Immature natural killer cell (primary cell): ENCODE data around the gene KIF13A. TPM values are rescaled to one million over a fixed set of nuclear protein-coding genes. Genes with fewer than 3 reads are reported as not detected.
A peak's percentile ranks its signal among the peaks of the same experiment; 100 is the strongest.

Source experiments
- DNase-seq, 3 donors: peaks; one replicate each; pipeline ENCODE4 v3.0.0; 2022; ENCODE audit warnings: mixed read lengths in 1 of 3
- H3K27ac Mint-ChIP-seq, 6 donors: one replicate each; pipeline ENCODE4 v1.8.0; 2020; ENCODE audit warnings: mixed read lengths in 6 of 6, mild to moderate bottlenecking in 5 of 6, inconsistent platforms in 4 of 6, moderate library complexity in 3 of 6
- H3K27me3 Mint-ChIP-seq, 3 donors: one replicate each; pipeline ENCODE4 v1.8.0; 2020 to 2021; ENCODE audit warnings: low read depth in 3 of 3, mild to moderate bottlenecking in 3 of 3, mixed read lengths in 3 of 3, moderate library complexity in 3 of 3, inconsistent platforms in 1 of 3
- H3K36me3 Mint-ChIP-seq, 3 donors: one replicate each; pipeline ENCODE4 v1.8.0; 2020; ENCODE audit warnings: mixed read lengths in 3 of 3, inconsistent platforms in 2 of 3, mild to moderate bottlenecking in 2 of 3
- H3K4me1 Mint-ChIP-seq, 2 donors: one replicate each; pipeline ENCODE4 v1.8.0; 2020; ENCODE audit warnings: inconsistent platforms in 2 of 2, mild to moderate bottlenecking in 2 of 2, mixed read lengths in 2 of 2, moderate library complexity in 1 of 2
- H3K4me3 Mint-ChIP-seq, 5 donors: one replicate each; pipeline ENCODE4 v1.8.0; 2020; ENCODE audit warnings: mild to moderate bottlenecking in 5 of 5, mixed read lengths in 5 of 5, inconsistent platforms in 3 of 5, moderate library complexity in 3 of 5
- H3K9me3 Mint-ChIP-seq, 6 donors: one replicate each; pipeline ENCODE4 v1.8.0; 2020; ENCODE audit warnings: mild to moderate bottlenecking in 6 of 6, mixed read lengths in 6 of 6, inconsistent platforms in 4 of 6, moderate library complexity in 3 of 6
- polyA plus RNA-seq, 3 donors: library from polyadenylated mRNA; unstranded; fragments of 300-500 nt; fragmentation: Illumina TruSeq; gene quantifications; one replicate each; pipeline ENCODE4 v1.2.3, GENCODE V29; 2021

KIF13A gene
- polyA plus RNA-seq, 3 donors from 2014 or later, result 0.50 to 1.1 (median 0.92) TPM

DNA sequence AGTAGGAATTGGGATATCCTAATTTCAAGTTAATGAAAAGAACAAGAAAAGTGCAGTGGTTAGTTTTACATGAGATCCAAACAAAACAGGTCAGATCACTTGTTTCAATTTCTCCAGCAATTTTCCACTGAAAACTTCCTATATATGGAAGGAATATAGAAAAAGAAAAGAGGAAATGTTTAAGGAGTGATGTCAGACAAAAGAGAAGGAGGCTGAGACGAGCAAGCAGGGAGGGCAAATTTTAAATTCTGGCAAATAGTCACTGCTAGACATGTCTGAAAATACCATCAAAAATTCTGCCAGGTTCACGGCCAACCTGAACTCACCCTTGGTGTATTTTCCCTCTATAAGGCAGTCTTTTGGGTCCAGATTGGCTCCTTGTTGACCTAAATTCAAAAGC is 271.2 kb downstream of the KIF13A start:
- H3K4me1 Mint-ChIP-seq, result peaks cover 11 to 16% of the 10 kb centered on the region in 2 donors
- no peaks in the 10 kb centered on the region for H3K9me3 Mint-ChIP-seq
- peaks cover 0 to 2% (median 2%) of the 10 kb centered on the region in 3 donors for H3K27me3 Mint-ChIP-seq
- no peak overlapping the region for H3K4me3 Mint-ChIP-seq
- H3K27ac Mint-ChIP-seq, result no peak overlapping the region
- no peak for DNase-seq
- no peaks in the 10 kb centered on the region for H3K36me3 Mint-ChIP-seq

GRCh38 chr6:17714879-17715851 is 272.3 kb downstream of the KIF13A start:
- H3K27ac Mint-ChIP-seq, result peak overlapping the region; percentile 77 to 98 (median 88)
- peaks cover 0 to 2% (median 2%) of the 10 kb centered on the region in 3 donors for H3K27me3 Mint-ChIP-seq
- no peaks in the 10 kb centered on the region for H3K36me3 Mint-ChIP-seq
- DNase-seq, result peak in 2 of 3 donors; percentile 22 to 39
- H3K4me1 Mint-ChIP-seq, result peaks cover 15 to 23% of the 10 kb centered on the region in 2 donors
- peak overlapping the region; percentile 29 to 80 (median 50) for H3K4me3 Mint-ChIP-seq
- no peaks in the 10 kb centered on the region for H3K9me3 Mint-ChIP-seq

DNA sequence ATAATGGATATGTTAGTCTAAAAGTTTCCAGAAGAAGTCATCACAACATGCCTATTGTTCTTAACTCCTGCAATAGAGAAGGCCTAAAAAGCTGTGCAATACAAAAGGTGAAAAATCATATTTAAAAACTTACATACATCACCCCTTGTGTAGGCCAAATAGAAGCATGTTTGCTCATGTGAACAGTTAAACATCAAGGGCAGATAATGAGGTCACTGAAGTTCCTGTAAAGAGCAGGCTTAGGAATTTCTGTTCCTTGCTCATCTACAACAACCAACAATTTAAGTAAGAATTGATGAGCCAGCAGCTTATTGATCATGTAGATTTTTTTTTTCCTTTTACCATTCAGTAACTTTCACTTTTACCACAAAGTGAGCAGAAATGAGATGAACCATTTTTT is 273.3 kb downstream of the KIF13A start:
- H3K4me1 Mint-ChIP-seq, result peaks cover 15 to 24% of the 10 kb centered on the region in 2 donors
- no peak for DNase-seq
- H3K4me3 Mint-ChIP-seq, result peak overlapping the region in 1 of 5 donors; percentile 4
- H3K36me3 Mint-ChIP-seq, result no peaks in the 10 kb centered on the region
- peak overlapping the region in 2 of 6 donors; percentile 12 to 66 for H3K27ac Mint-ChIP-seq
- H3K9me3 Mint-ChIP-seq, result no peaks in the 10 kb centered on the region
- peaks cover 0 to 2% (median 0%) of the 10 kb centered on the region in 3 donors for H3K27me3 Mint-ChIP-seq

DNA sequence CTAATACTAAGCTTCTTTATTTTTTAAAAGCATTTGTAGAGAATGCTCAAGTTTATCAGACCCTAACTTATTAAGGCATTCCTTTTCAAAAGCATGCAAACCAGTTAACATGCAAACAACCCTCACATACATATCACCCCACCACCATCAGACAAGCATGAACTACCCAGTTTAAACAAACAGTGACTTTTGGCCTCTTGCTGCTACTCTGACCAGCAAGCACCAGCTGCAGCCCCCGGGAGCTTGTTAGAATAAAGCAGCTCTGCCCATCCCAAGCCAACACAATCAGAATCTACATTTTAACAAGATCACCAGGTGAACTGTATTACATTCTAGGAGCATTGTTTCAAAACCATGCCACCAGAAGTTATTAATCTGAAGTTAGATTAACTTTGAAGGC is 274.9 kb downstream of the KIF13A start:
- Mint-ChIP-seq H3K4me3 (no peak overlapping the region), H3K27ac (no peak overlapping the region), H3K36me3 (no peaks in the 10 kb centered on the region), H3K4me1 (peaks cover 15 to 24% of the 10 kb centered on the region in 2 donors), H3K9me3 (no peaks in the 10 kb centered on the region), H3K27me3 (peaks cover 0 to 2% (median 0%) of the 10 kb centered on the region in 3 donors)
- no peak for DNase-seq

DNA sequence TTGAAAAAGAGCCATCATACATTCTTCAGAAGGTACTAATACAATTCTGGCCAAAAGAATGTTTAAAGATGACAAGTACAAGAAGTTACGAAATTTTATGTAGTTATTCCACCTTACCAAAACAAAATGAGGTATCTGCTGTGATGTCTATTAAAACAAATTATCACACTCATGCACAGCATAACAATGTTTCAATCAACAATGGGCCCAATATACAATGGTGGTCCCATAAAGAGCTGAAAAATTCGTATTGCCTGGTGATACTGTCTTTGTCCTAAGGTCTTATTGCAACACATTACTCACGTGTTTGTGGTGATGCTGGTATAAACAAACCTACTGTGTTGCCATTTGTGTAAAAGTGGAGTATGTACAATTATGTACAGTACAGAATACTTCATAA is 277.1 kb downstream of the KIF13A start:
- Mint-ChIP-seq H3K9me3 (no peaks in the 10 kb centered on the region), H3K27me3 (peaks cover 8 to 16% (median 12%) of the 10 kb centered on the region in 3 donors), H3K4me3 (no peak overlapping the region), H3K4me1 (peaks cover 27 to 40% of the 10 kb centered on the region in 2 donors), H3K36me3 (no peaks in the 10 kb centered on the region), H3K27ac (peak overlapping the region in 1 of 6 donors; percentile 66)
- no peak for DNase-seq

- Mint-ChIP-seq H3K4me1 (peaks cover 27 to 40% of the 10 kb centered on the region in 2 donors), H3K4me3 (no peak overlapping the region), H3K27ac (no peak overlapping the region), H3K36me3 (no peaks in the 10 kb centered on the region), H3K27me3 (peaks cover 8 to 16% (median 12%) of the 10 kb centered on the region in 3 donors), H3K9me3 (no peaks in the 10 kb centered on the region)
- no peak for DNase-seq
Measured at GRCh38 chr6:17709476-17709875, 278.0 kb downstream of the KIF13A start.

Other genes starting within 250 kb of the KIF13A start
- gene NHLRC1, start 135.0 kb upstream of the KIF13A start, polyA plus RNA-seq, result 1 to 10 TPM; 1.1 to 4.4 (median 1.6) TPM
- 10 to 100 TPM; 20.6 to 24.8 (median 24.0) TPM for gene TPMT, start 167.4 kb upstream of the KIF13A start, polyA plus RNA-seq
- gene KDM1B, start 167.8 kb upstream of the KIF13A start, polyA plus RNA-seq, result 1 to 10 TPM in 1 of 3 donors, under 1 TPM in 2; 0.05 to 1.3 (median 0.83) TPM